OCI-LY1 (cell line): Measurements from ENCODE around the gene CNTNAP4.

ENCODE experiments used
- H2AFZ ChIP-seq: fragments of 200-600 bp; sonication (generic), shearing (Covaris generic); 2 replicates; pipeline ENCODE4 v1.6.0; 2014; ENCODE audit warnings: antibody characterized with exemption, mild to moderate bottlenecking, low read length
- H3F3A ChIP-seq: fragments of 200-600 bp; sonication (generic), shearing (Covaris generic); 2 replicates; pipeline ENCODE4 v1.6.0; 2014; ENCODE audit warnings: mild to moderate bottlenecking, antibody characterized with exemption, low read length, moderate library complexity; ENCODE audit not compliant: insufficient read depth
- H3K27ac ChIP-seq: fragments of 200-600 bp; sonication (generic); 2 replicates; pipeline ENCODE4 v1.5.1; 2014; ENCODE audit warnings: low read length, mixed run types, mild to moderate bottlenecking, low read depth; ENCODE audit not compliant: poor library complexity, severe bottlenecking
- H3K27me3 ChIP-seq: fragments of 200-600 bp; sonication (generic); 2 replicates; pipeline ENCODE4 v1.6.0; 2014; ENCODE audit warnings: antibody characterized with exemption, mild to moderate bottlenecking, low read length, moderate library complexity; ENCODE audit not compliant: insufficient read depth
- H3K36me3 ChIP-seq: fragments of 200-600 bp; sonication (generic); 2 replicates; pipeline ENCODE4 v1.6.1; 2014; ENCODE audit warnings: mild to moderate bottlenecking, antibody characterized with exemption, low read length, moderate library complexity, mixed read lengths; ENCODE audit not compliant: insufficient read depth
- H3K4me1 ChIP-seq: fragments of 200-600 bp; sonication (generic); 2 replicates; pipeline ENCODE4 v1.5.1; 2014; ENCODE audit warnings: mild to moderate bottlenecking, low read length, moderate library complexity; ENCODE audit not compliant: insufficient read depth, severe bottlenecking
- H3K4me2 ChIP-seq: fragments of 200-600 bp; sonication (generic), shearing (Covaris generic); 2 replicates; pipeline ENCODE4 v1.6.1; 2014; ENCODE audit warnings: low read length
- H3K4me3 ChIP-seq: fragments of 200-600 bp; sonication (generic); 2 replicates; pipeline ENCODE4 v1.5.1; 2014; ENCODE audit warnings: low read length, low read depth, mild to moderate bottlenecking, mixed read lengths; ENCODE audit not compliant: poor library complexity, severe bottlenecking
- H3K79me2 ChIP-seq: fragments of 200-600 bp; shearing (Covaris generic); 2 replicates; pipeline ENCODE4 v1.6.1; 2016; ENCODE audit warnings: mixed run types, low read length, mixed read lengths; ENCODE audit not compliant: insufficient read depth
- H3K9ac ChIP-seq: fragments of 200-600 bp; sonication (generic), shearing (Covaris generic); 2 replicates; pipeline ENCODE4 v1.6.1; 2014; ENCODE audit warnings: mild to moderate bottlenecking, low read length, mixed read lengths
- H3K9me2 ChIP-seq: fragments of 200-600 bp; sonication (generic), shearing (Covaris generic); 2 replicates; pipeline ENCODE4 v1.6.1; 2014; ENCODE audit warnings: low read depth, mild to moderate bottlenecking, low read length, mixed read lengths
- H3K9me3 ChIP-seq: fragments of 200-600 bp; shearing (Covaris generic); 2 replicates; pipeline ENCODE4 v1.6.1; 2014; ENCODE audit warnings: low read length, mixed read lengths
- H4K20me1 ChIP-seq: fragments of 200-600 bp; sonication (generic), shearing (Covaris generic); 2 replicates; pipeline ENCODE4 v1.6.0; 2016; ENCODE audit warnings: mild to moderate bottlenecking, low read length; ENCODE audit not compliant: insufficient read depth
- EZH2 ChIP-seq: fragments of 200-600 bp; sonication (generic), shearing (Covaris generic); IDR thresholded peaks from 2 replicates; pipeline ENCODE4 v1.8.0; 2017; ENCODE audit warnings: borderline replicate concordance, mixed run types, mild to moderate bottlenecking, antibody characterized with exemption, low read length, moderate library complexity, mixed read lengths
- TF ChIP-seq, protein P1 (sequence below): fragments of 200-600 bp; sonication (generic), shearing (Covaris generic); IDR thresholded peaks from 2 replicates; pipeline ENCODE4 v1.5.1; 2017; ENCODE audit warnings: mild to moderate bottlenecking, antibody characterized with exemption, low read length, moderate library complexity, mixed read lengths

CNTNAP4 gene

DNA sequence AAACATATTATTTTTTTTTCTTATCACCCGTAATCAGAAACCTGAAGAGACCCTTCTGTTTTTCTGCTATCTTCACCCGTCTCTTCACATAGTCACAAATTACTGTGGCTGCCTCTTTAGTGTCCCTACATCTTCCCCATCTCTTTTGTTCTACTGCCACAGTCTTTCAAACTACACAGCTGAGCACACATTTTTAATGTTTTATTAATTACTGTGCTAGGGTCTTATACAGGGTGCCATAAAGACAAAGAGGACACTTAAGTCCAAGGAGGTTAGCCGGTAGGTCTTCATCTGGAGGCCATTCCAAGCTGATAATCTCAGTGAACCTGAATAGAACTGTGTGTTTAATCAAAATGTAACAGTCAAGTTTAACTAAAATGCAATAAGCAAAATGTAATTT is 20.7 kb downstream of the CNTNAP4 start:
- TF ChIP-seq, protein P1, sequence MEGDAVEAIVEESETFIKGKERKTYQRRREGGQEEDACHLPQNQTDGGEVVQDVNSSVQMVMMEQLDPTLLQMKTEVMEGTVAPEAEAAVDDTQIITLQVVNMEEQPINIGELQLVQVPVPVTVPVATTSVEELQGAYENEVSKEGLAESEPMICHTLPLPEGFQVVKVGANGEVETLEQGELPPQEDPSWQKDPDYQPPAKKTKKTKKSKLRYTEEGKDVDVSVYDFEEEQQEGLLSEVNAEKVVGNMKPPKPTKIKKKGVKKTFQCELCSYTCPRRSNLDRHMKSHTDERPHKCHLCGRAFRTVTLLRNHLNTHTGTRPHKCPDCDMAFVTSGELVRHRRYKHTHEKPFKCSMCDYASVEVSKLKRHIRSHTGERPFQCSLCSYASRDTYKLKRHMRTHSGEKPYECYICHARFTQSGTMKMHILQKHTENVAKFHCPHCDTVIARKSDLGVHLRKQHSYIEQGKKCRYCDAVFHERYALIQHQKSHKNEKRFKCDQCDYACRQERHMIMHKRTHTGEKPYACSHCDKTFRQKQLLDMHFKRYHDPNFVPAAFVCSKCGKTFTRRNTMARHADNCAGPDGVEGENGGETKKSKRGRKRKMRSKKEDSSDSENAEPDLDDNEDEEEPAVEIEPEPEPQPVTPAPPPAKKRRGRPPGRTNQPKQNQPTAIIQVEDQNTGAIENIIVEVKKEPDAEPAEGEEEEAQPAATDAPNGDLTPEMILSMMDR, result no peak
- TF ChIP-seq EZH2, result no peak
- H3K27me3 ChIP-seq, result no peaks in the 10 kb centered on the region
- H3K9me2 ChIP-seq, result no peaks in the 10 kb centered on the region

DNA sequence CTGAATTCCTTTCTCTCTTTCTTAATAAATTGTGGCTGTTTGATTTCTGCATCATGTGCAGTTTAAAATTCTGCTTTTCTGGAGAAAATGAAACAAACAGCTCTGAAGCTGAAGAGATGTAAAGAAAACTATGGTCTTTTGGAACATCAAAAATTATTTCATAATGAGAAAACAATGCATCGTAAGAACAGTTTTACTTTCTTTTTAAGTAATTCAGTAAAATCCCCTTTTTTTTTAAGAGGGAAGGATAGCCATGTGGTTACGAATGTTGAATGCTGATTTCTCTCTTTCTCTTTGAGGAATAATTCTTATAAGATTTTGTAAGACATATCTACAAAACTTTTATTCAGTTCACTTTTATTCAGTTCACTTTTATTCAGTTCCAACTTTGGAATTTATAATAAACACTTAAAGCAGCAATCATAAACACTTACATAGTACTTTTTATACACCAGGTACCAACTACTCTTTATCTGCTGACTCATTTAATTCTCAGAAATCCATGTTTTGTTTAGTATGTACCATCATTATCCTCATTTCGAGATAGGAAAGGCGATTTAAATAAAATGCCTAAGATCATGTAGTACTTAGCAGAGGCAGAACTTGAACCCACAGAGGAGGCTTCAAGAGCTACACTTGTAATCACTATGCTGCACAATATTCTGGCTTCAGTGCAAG is 26.6 kb downstream of the CNTNAP4 start:
- no peak overlapping the region for H2AFZ ChIP-seq
- no peak overlapping the region for H3K9ac ChIP-seq
- H3K27me3 ChIP-seq, result no peaks in the 10 kb centered on the region
- TF ChIP-seq, protein P1, result no peak
- no peak for TF ChIP-seq EZH2
- H3K4me1 ChIP-seq, result no peaks in the 10 kb centered on the region
- H3K36me3 ChIP-seq, result no peaks in the 10 kb centered on the region
- no peaks in the 10 kb centered on the region for H3K9me2 ChIP-seq
- H3K79me2 ChIP-seq, result no peaks in the 10 kb centered on the region
- no peaks in the 10 kb centered on the region for H4K20me1 ChIP-seq
- H3K9me3 ChIP-seq, result no peaks in the 10 kb centered on the region
- H3F3A ChIP-seq, result no peaks in the 10 kb centered on the region
- H3K4me2 ChIP-seq, result no peak overlapping the region
- H3K4me3 ChIP-seq, result no peak overlapping the region
- no peak overlapping the region for H3K27ac ChIP-seq

More for the DNA sequence above, 20.7 kb downstream of the CNTNAP4 start:
- H3K79me2 ChIP-seq, result no peaks in the 10 kb centered on the region
- no peaks in the 10 kb centered on the region for H4K20me1 ChIP-seq
- H3K36me3 ChIP-seq, result no peaks in the 10 kb centered on the region
- no peak overlapping the region for H3K4me3 ChIP-seq
- no peaks in the 10 kb centered on the region for H3K4me1 ChIP-seq
- H2AFZ ChIP-seq, result no peak overlapping the region
- no peak overlapping the region for H3K4me2 ChIP-seq
- no peak overlapping the region for H3K27ac ChIP-seq
- no peak overlapping the region for H3K9ac ChIP-seq
- no peaks in the 10 kb centered on the region for H3K9me3 ChIP-seq
- no peaks in the 10 kb centered on the region for H3F3A ChIP-seq

DNA sequence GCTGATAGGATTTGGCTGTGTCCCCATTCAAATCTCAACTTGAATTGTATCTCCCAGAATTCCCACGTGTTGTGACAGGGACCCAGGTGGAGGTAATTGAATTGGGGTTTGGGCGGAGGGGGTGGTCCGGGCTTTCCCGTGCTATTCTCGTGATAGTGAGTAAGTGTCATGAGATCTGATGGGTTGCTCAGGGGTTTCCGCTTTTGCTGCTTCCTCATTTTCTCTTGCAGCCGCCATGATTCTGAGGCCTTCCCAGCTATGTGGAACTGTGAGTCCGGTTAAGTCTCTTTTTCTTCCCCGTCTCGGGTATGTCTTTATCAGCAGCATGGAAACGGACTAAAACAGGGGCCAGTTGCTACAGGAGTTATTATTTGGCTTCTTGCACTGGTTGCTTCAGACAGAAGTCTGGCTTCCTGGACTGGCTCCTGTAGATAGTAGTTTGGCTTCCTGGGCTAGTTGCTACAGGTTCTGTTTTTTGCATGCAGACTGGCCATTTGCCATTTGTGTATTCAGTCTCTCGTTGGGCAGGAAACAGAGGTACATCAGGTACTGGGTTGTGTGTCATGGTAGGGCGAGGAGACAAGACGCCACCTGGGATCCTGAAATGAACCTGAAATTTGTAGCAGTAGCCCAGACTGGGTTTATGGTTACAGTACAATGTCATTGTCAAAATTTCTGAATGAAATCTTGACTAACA is 32.6 kb downstream of the CNTNAP4 start:
- H3K4me1 ChIP-seq, result no peaks in the 10 kb centered on the region
- no peaks in the 10 kb centered on the region for H3K9me3 ChIP-seq
- H3K79me2 ChIP-seq, result no peaks in the 10 kb centered on the region
- no peak overlapping the region for H3K9ac ChIP-seq
- no peak overlapping the region for H3K4me3 ChIP-seq
- no peak for TF ChIP-seq EZH2
- TF ChIP-seq, protein P1, result no peak
- H3K27ac ChIP-seq, result no peak overlapping the region
- no peaks in the 10 kb centered on the region for H3K27me3 ChIP-seq
- H4K20me1 ChIP-seq, result no peaks in the 10 kb centered on the region
- H3F3A ChIP-seq, result no peaks in the 10 kb centered on the region
- H3K4me2 ChIP-seq, result no peak overlapping the region
- H3K9me2 ChIP-seq, result no peaks in the 10 kb centered on the region
- H3K36me3 ChIP-seq, result no peaks in the 10 kb centered on the region
- H2AFZ ChIP-seq, result no peak overlapping the region
